Endometrium (tissue), 2 donors: ENCODE measurements around the gene AQP1.

Source experiments
- FAIRE-seq: peaks from 2 replicates; lab custom pipeline; 2012; peaks lifted over from hg19 to GRCh38; lab: Jason Lieb, UNC
- donor health status: control.
- donor health status: control.

The AQP1 gene

GRCh38 chr7:30884881-30885280 is 26.8 kb upstream of the AQP1 start:
- no peak for FAIRE-seq

GRCh38 chr7:30886608-30887011 is 25.0 kb upstream of the AQP1 start:
- no peak for FAIRE-seq

- FAIRE-seq: no peak
Observed at GRCh38 chr7:30887464-30887872, 24.2 kb upstream of the AQP1 start.

DNA sequence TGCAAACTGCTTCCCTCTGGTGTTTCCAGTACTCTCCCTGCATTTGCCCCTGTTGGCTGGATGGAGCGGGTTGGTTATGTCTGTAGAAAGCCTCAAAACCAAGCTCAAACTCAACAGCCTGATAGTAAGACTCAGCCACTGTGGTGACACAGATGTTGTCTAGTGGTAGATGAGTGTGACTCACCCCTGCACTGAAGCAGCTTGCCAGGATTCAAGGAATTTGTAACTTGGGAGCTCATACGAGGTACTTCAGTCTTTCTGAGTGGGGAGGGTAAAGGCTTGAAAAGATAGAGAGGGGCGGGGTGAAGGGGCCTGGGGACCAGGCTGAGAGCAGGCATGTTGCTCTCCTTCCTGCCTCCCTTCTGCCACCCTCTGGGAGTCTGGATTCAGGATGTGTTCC is 22.9 kb upstream of the AQP1 start:
- FAIRE-seq: no peak

DNA sequence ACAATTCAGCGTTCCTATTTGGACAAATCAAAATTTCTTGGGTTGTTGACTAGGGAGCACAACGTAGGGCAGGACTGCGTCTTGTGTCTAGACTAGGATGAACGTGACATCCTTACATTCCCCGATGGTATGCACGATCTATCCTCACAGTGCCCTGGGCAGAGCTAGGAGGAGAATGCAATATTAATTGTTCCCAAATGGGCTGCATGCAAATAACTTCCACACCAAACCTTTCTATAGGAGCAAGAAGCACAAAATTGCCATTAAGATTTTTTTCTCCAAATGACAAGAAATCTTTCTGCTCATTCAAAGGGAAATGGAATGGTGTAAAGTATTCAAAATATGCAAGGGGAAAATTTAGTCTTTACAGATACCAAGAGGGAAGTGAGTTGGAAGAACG is 21.4 kb upstream of the AQP1 start:
- FAIRE-seq: no peak

- no peak for FAIRE-seq
Observed at GRCh38 chr7:30893357-30893756, 18.3 kb upstream of the AQP1 start.

- no peak for FAIRE-seq
Observed at GRCh38 chr7:30894009-30894408, 17.6 kb upstream of the AQP1 start.

DNA sequence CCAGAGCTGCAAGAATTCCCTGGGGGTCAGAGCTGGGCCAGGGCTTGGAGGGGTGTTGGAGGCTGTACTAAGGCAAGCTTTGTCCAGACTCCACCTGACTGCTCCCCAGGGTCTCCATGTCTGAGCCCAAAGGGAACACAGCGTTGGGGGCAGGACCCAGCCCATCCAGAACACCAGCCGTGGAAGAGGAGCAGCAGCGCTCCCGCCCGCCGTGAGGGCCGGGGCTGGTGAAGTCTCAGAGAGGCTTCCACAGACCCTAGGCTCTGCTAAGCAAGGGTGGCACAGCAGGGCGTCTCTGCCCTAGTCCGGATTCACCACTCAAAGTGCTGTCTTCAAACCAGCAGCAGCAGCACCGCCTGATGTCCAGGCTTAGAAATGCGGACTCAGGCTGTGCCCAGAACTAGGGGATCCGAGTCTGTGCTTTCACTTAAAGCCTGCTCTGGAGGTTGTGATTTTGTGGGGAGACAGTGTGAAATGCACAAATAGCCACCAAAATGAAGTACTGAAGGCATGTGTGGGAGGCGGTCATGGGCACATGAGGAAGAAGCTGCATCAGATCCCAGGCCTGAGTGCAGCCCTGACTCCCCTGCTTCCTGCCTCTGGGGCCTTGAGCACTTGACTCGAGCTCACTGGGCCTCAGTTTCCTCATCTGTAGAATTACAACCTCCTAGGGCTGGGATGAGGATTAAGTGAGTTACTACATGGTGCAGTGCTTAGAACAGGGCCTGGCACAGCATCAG is 16.6 kb upstream of the AQP1 start:
- FAIRE-seq: no peak

DNA sequence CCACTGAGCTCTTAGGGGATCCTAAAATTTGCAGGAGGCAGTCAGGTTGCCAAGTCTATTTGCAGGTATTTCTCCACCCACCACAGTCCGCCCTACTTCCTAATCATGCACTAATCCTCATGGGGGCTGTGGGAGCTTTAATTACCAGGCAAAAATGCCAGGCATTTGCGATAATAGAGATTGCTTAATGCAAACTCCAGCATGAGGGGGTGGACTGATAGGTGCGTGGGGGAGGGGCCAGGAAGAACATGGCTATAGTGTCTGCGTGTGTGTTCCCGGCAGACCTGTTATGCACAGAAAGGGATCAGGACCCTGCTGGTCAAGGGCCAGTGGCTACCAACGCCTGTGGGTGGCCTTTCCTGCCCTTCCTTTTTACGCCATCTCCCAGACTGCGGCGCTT is 15.6 kb upstream of the AQP1 start:
- FAIRE-seq: no peak

GRCh38 chr7:30896783-30897637 is 14.6 kb upstream of the AQP1 start:
- no peak for FAIRE-seq

GRCh38 chr7:30897770-30898169 is 13.9 kb upstream of the AQP1 start:
- FAIRE-seq: no peak

DNA sequence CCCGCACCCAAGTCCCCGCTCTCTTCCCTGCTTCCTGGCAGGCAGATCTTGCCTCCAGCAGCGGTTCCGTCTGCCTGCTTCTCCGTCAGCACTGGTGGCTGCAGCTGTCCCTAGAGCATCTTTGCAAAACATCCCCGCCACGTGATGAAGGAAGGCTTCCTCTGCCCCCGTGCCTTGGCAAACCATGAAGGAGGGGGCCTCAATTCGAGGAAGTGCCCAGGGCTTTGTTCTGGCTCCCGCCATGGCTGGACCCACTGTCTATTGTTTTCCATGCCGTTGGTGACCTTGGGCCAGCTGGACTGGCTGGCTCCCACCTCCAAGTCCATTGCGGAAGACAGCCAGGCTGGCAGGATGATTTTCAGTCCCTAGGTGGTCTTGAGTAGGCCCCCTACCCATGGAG is 13.2 kb upstream of the AQP1 start:
- FAIRE-seq: no peak

GRCh38 chr7:30899066-30899465 is 12.6 kb upstream of the AQP1 start:
- no peak for FAIRE-seq

DNA sequence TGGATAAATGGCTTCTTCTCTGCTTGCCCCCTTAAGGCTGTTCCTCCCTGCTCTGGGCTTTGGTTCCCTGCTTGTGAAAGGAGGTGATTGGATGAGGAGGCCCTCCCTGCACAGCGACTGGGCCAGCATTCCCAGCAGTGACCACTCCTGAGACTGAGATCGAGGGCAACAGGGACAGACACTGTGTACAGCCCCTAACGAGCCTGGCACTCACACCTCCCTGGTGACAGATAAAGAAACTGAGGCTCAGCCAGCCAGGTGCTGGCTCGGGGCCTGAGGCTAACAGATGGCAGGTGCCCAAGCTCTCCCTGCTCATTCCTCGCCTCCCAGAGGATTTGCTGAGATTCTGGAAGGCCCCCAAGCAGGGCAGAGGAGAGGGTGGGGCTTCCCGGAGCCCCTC is 12.0 kb upstream of the AQP1 start:
- FAIRE-seq: no peak

- no peak for FAIRE-seq
Observed at GRCh38 chr7:30900053-30900452, 11.6 kb upstream of the AQP1 start.

DNA sequence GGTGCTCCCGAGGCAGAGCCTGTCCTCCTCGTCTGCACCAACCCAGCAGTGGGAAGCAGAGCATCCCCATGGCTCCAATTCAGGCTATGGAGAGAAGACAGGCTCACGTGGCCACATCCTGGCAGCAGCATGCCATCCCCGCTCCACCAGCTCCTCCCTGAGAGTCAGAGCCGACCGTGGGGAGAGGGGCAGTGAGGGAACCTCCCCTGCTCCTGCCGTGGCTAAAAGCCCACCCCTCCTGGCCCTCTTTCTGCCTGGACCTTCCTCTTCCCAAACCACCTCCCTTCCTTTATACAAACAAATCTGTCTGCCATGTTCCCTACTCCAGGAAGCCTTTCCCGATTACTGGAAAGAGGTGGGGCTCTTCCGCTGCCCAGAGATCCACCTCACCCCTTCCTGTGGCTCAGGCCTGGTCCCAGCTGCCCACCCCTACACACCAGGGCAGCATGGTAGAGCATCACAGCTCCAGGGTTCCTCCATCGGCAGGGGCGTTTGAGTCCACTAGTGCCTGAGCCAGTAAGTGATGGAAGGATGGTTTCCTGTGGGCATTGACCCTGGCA is 10.8 kb upstream of the AQP1 start:
- no peak for FAIRE-seq

DNA sequence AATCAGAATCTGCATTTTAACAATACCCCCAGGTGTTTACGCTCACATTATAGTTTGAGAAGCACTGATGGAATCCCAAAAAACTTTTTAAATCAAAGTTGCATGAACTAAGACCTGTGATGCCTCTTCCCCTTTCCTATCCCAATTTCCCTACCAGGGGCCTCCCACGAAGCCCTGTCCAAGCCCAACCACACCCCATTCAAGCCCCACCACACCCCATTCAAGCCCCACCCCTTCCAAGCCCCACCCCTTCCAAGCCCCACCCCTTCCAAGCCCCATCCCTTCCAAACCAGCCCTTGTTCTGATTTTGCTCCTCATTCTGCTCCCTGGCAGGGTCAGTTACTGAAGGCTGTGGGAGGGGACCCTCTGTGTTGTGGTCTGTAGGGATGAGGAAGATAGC is 9.8 kb upstream of the AQP1 start:
- no peak for FAIRE-seq

- FAIRE-seq: no peak
Observed at GRCh38 chr7:30902466-30902865, 9.2 kb upstream of the AQP1 start.

- FAIRE-seq: no peak
Observed at GRCh38 chr7:30903146-30903545, 8.5 kb upstream of the AQP1 start.

- no peak for FAIRE-seq
Observed at GRCh38 chr7:30904561-30904960, 7.1 kb upstream of the AQP1 start.

GRCh38 chr7:30905078-30906012 is 6.3 kb upstream of the AQP1 start:
- FAIRE-seq: no peak

DNA sequence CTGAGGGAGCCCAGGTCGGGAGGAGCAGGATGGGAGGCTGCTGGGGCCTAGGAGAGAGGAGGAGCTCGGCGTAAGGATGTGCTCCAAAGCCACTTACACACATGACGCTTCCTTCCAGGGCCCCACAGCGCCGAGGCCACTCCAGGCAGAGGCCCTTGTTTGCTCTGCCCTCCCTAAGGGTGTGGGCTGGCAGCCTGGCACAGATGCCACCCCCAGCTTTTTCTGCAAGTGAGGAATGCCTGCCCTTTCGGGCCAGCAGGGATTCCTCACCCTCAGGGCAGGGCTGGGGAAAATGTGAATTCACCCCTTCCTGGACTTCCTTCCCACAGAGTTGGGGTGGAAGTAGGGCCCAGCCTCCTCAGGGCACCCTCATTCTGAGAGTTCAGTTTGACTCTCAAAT is 5.6 kb upstream of the AQP1 start:
- FAIRE-seq: no peak
